GM12872 (cell line): Measurements from ENCODE around the gene ACE.

ENCODE experiments used
- CTCF ChIP-seq: IDR thresholded peaks from 3 replicates; pipeline ENCODE4 v1.5.1; 2011; ENCODE audit warnings: low read depth, mild to moderate bottlenecking, low read length, moderate library complexity; ENCODE audit not compliant: insufficient read depth

Gene ACE

GRCh38 chr17:63463771-63464170 lies 13.1 kb upstream of the ACE start:
- TF ChIP-seq CTCF = no peak

GRCh38 chr17:63464691-63465236 lies 12.1 kb upstream of the ACE start:
- TF ChIP-seq CTCF = no peak

- TF ChIP-seq CTCF = no peak
Measured at GRCh38 chr17:63474174-63474573, 2.7 kb upstream of the ACE start.

- TF ChIP-seq CTCF = no peak
Measured at GRCh38 chr17:63474586-63475460, 2.0 kb upstream of the ACE start.

GRCh38 chr17:63475491-63476412 lies 1.1 kb upstream of the ACE start:
- no peak for TF ChIP-seq CTCF

GRCh38 chr17:63476459-63476853 lies 405 bp upstream of the ACE start:
- TF ChIP-seq CTCF = no peak
